OCI-LY1 (cell line): Measurements from ENCODE around the gene PELO.

Experiments used
- H2AFZ ChIP-seq: fragments of 200-600 bp; sonication (generic), shearing (Covaris generic); 2 replicates; pipeline ENCODE4 v1.6.0; 2014; ENCODE audit warnings: antibody characterized with exemption, mild to moderate bottlenecking, low read length
- H3F3A ChIP-seq: fragments of 200-600 bp; sonication (generic), shearing (Covaris generic); 2 replicates; pipeline ENCODE4 v1.6.0; 2014; ENCODE audit warnings: mild to moderate bottlenecking, antibody characterized with exemption, low read length, moderate library complexity; ENCODE audit not compliant: insufficient read depth
- H3K27ac ChIP-seq: fragments of 200-600 bp; sonication (generic); 2 replicates; pipeline ENCODE4 v1.5.1; 2014; ENCODE audit warnings: low read length, mixed run types, mild to moderate bottlenecking, low read depth; ENCODE audit not compliant: poor library complexity, severe bottlenecking
- H3K27me3 ChIP-seq: fragments of 200-600 bp; sonication (generic); 2 replicates; pipeline ENCODE4 v1.6.0; 2014; ENCODE audit warnings: antibody characterized with exemption, mild to moderate bottlenecking, low read length, moderate library complexity; ENCODE audit not compliant: insufficient read depth
- H3K36me3 ChIP-seq: fragments of 200-600 bp; sonication (generic); 2 replicates; pipeline ENCODE4 v1.6.1; 2014; ENCODE audit warnings: mild to moderate bottlenecking, antibody characterized with exemption, low read length, moderate library complexity, mixed read lengths; ENCODE audit not compliant: insufficient read depth
- H3K4me1 ChIP-seq: fragments of 200-600 bp; sonication (generic); 2 replicates; pipeline ENCODE4 v1.5.1; 2014; ENCODE audit warnings: mild to moderate bottlenecking, low read length, moderate library complexity; ENCODE audit not compliant: insufficient read depth, severe bottlenecking
- H3K4me2 ChIP-seq: fragments of 200-600 bp; sonication (generic), shearing (Covaris generic); 2 replicates; pipeline ENCODE4 v1.6.1; 2014; ENCODE audit warnings: low read length
- H3K4me3 ChIP-seq: fragments of 200-600 bp; sonication (generic); 2 replicates; pipeline ENCODE4 v1.5.1; 2014; ENCODE audit warnings: low read length, low read depth, mild to moderate bottlenecking, mixed read lengths; ENCODE audit not compliant: poor library complexity, severe bottlenecking
- H3K79me2 ChIP-seq: fragments of 200-600 bp; shearing (Covaris generic); 2 replicates; pipeline ENCODE4 v1.6.1; 2016; ENCODE audit warnings: mixed run types, low read length, mixed read lengths; ENCODE audit not compliant: insufficient read depth
- H3K9ac ChIP-seq: fragments of 200-600 bp; sonication (generic), shearing (Covaris generic); 2 replicates; pipeline ENCODE4 v1.6.1; 2014; ENCODE audit warnings: mild to moderate bottlenecking, low read length, mixed read lengths
- H3K9me2 ChIP-seq: fragments of 200-600 bp; sonication (generic), shearing (Covaris generic); 2 replicates; pipeline ENCODE4 v1.6.1; 2014; ENCODE audit warnings: low read depth, mild to moderate bottlenecking, low read length, mixed read lengths
- H3K9me3 ChIP-seq: fragments of 200-600 bp; shearing (Covaris generic); 2 replicates; pipeline ENCODE4 v1.6.1; 2014; ENCODE audit warnings: low read length, mixed read lengths
- H4K20me1 ChIP-seq: fragments of 200-600 bp; sonication (generic), shearing (Covaris generic); 2 replicates; pipeline ENCODE4 v1.6.0; 2016; ENCODE audit warnings: mild to moderate bottlenecking, low read length; ENCODE audit not compliant: insufficient read depth
- CTCF ChIP-seq: fragments of 200-600 bp; sonication (generic), shearing (Covaris generic); IDR thresholded peaks from 2 replicates; pipeline ENCODE4 v1.5.1; 2017; ENCODE audit warnings: mild to moderate bottlenecking, antibody characterized with exemption, low read length, moderate library complexity, mixed read lengths
- EZH2 ChIP-seq: fragments of 200-600 bp; sonication (generic), shearing (Covaris generic); IDR thresholded peaks from 2 replicates; pipeline ENCODE4 v1.8.0; 2017; ENCODE audit warnings: borderline replicate concordance, mixed run types, mild to moderate bottlenecking, antibody characterized with exemption, low read length, moderate library complexity, mixed read lengths

PELO gene

DNA sequence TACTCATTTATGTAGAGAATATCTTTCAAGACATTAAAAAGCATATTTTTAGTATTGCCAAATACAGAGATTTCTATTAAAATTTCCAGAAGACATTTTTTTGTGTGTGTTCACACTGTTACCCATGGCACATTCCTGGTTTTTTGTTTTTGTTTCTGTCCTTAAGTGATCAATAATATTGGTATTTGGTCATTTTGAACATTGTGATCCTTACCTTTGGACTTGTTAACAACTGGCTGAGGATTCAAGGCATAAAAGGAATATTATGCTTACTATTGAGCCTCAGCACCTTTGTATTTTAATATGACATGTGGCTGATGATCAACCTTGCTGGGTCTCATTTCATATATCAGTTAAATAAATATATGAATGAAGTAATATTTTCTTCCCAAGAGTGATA, 41.9 kb downstream of the PELO start:
- H3K27me3 ChIP-seq: no peaks in the 10 kb centered on the region
- no peak overlapping the region for H3K4me2 ChIP-seq
- H3K4me3 ChIP-seq: no peak overlapping the region
- H3K9ac ChIP-seq: no peak overlapping the region
- no peaks in the 10 kb centered on the region for H4K20me1 ChIP-seq
- H3K4me1 ChIP-seq: no peaks in the 10 kb centered on the region
- no peaks in the 10 kb centered on the region for H3K79me2 ChIP-seq
- no peak overlapping the region for H3K27ac ChIP-seq
- no peaks in the 10 kb centered on the region for H3K36me3 ChIP-seq
- TF ChIP-seq EZH2: no peak
- H3F3A ChIP-seq: no peaks in the 10 kb centered on the region
- no peaks in the 10 kb centered on the region for H3K9me2 ChIP-seq
- no peak overlapping the region for H2AFZ ChIP-seq
- no peaks in the 10 kb centered on the region for H3K9me3 ChIP-seq

DNA sequence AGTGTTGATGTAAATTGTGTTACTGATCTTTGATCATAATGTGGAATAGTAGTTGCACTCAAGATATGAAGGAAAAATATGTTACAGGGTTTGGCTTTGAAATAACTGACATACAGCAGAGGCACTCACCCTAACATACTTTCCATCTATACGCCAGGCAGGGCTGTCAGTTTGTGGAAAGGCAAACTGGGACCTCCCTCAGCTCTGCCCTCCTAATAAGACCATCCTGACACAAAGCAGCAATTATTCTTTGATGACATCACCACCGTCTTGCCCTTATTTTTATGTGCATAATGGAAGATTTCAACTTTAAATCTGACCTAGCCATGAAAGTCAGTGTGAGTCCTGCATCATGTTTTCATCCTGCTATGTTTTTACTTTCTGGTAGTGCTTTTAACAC, 42.9 kb downstream of the PELO start:
- H3K9ac ChIP-seq: no peak overlapping the region
- no peak overlapping the region for H3K27ac ChIP-seq
- no peak overlapping the region for H3K4me3 ChIP-seq
- H3K4me2 ChIP-seq: no peak overlapping the region
- H3F3A ChIP-seq: no peaks in the 10 kb centered on the region
- H3K9me2 ChIP-seq: no peaks in the 10 kb centered on the region
- no peaks in the 10 kb centered on the region for H4K20me1 ChIP-seq
- H3K79me2 ChIP-seq: no peaks in the 10 kb centered on the region
- H2AFZ ChIP-seq: no peak overlapping the region
- TF ChIP-seq EZH2: no peak
- TF ChIP-seq CTCF: no peak
- no peaks in the 10 kb centered on the region for H3K36me3 ChIP-seq
- no peaks in the 10 kb centered on the region for H3K9me3 ChIP-seq
- H3K27me3 ChIP-seq: no peaks in the 10 kb centered on the region
- H3K4me1 ChIP-seq: no peaks in the 10 kb centered on the region

DNA sequence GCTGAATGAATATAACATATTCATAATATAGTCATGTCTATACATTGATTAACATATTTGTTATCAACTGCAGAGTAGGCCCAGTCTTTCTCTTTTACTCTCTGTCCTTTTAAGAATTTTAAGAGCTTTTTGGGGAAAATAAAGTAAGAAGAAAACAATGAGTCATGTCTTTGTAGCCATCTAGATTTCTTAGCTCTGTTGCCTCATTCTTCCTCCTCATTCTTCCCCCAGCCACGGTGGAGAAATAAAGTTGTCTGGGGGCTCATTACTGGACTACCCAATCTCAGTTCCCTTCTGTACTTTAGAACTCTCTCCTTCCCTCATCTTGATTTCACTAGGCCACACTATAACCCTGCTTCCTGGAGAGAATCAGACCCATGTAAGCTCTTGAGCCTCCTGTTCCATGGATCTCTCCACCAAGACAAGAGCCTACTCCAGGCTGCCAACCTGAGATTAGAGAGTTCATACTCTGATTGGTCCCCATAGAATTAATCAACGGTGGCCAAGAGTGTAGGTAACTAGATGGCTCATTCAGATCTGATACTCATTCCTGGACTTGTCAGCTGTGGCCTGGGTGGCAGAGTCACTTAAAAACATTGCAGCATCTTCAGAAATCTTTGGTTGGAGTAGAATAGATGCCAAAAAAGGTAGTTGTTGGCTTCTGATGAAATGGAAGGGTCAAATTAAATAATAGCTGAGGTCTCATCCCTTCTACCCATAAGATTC, 44.2 kb downstream of the PELO start:
- H3K27me3 ChIP-seq: no peaks in the 10 kb centered on the region
- H3K36me3 ChIP-seq: no peaks in the 10 kb centered on the region
- H3K4me2 ChIP-seq: no peak overlapping the region
- TF ChIP-seq EZH2 (no peak), CTCF (no peak)
- no peaks in the 10 kb centered on the region for H3K9me3 ChIP-seq
- no peaks in the 10 kb centered on the region for H3K79me2 ChIP-seq
- no peak overlapping the region for H3K4me3 ChIP-seq
- H3K9me2 ChIP-seq: no peaks in the 10 kb centered on the region
- H2AFZ ChIP-seq: no peak overlapping the region
- H3F3A ChIP-seq: no peaks in the 10 kb centered on the region
- H3K4me1 ChIP-seq: no peaks in the 10 kb centered on the region
- no peaks in the 10 kb centered on the region for H4K20me1 ChIP-seq
- no peak overlapping the region for H3K27ac ChIP-seq
- H3K9ac ChIP-seq: no peak overlapping the region

DNA sequence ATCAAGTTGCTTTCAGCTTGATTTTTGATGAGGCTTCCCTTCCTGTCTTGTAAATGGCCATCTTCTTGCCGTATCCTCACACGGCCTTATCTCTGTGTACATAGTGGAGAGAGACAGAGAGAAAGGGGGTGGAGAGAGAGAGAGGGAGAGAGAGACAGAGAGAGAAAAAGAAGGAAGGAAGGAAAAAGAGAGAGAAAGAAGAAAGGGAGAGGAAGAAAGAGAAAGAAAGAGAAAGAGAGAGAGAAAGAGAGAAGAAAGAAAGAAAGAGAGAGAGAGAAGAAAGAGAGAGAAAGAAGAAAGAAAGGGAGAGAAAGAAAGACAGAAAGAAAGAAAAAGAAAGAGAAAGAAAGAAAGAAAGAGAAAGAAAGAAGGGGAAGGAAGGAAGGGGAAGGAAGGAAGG, 46.6 kb downstream of the PELO start:
- H3K27me3 ChIP-seq: no peaks in the 10 kb centered on the region
- no peak overlapping the region for H2AFZ ChIP-seq
- no peaks in the 10 kb centered on the region for H4K20me1 ChIP-seq
- H3K9me2 ChIP-seq: no peaks in the 10 kb centered on the region
- TF ChIP-seq CTCF (no peak), EZH2 (no peak)
- no peaks in the 10 kb centered on the region for H3K79me2 ChIP-seq
- no peak overlapping the region for H3K4me2 ChIP-seq
- no peak overlapping the region for H3K9ac ChIP-seq
- H3K36me3 ChIP-seq: no peaks in the 10 kb centered on the region
- H3K4me3 ChIP-seq: no peak overlapping the region
- no peak overlapping the region for H3K27ac ChIP-seq
- no peaks in the 10 kb centered on the region for H3K9me3 ChIP-seq
- no peaks in the 10 kb centered on the region for H3K4me1 ChIP-seq
- H3F3A ChIP-seq: no peaks in the 10 kb centered on the region
